ENCODE measurements around the gene OPTN. TPM values are rescaled to one million over a fixed set of nuclear protein-coding genes. Genes with fewer than 3 reads are reported as not detected.
"Not testable (repeated sequence)": the region's sequence is repeated elsewhere in the genome, so short reads cannot be mapped to it uniquely, and the experiment has no call there.

OPTN gene
- total RNA-seq, 2 experiments from 2014 or later = 107 to 113 TPM

DNA sequence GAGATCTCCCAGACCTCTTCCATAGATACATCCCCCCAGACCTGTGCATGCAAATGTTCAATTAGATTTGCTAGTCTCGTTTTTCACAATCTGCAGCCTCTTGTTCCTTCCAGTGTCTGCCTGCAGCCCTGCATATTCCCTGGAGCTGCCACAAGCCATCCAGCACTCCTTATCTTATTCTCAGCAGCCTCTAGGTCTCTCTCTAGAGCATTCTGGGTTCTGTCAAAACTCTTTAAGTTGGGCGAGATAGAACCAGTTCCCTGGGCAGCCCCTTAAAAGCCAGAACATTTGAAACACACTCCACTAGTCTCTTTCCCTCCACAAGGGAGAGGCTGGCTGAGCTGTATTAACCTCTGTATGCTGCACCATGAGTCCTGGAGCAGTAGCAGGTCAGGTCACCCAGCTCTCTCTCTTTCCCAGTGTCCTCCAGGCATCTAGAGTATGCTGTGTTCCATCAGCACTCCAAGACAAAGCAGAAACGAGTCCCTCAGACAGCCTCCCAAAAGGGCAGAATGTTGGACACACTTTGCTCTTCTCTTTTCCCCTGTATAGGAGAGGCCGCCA, 40.7 kb downstream of the OPTN start:
- Mint-ChIP-seq H3K27ac (no peak overlapping the region), H3K9me3 (peaks cover 15% of the 10 kb centered on the region), H3K4me3 (no peak overlapping the region), H3K36me3 (peaks cover 58% of the 10 kb centered on the region), H3K4me1 (ENCODE audit: low read depth) (no peaks in the 10 kb centered on the region), H3K27me3 (no peaks in the 10 kb centered on the region)
- ChIA-PET POLR2A (interaction anchor here (1.1 kb wide), 1 partner anchor 41 kb away, joined by 3 read pairs; the partner anchor contains the start of gene OPTN), CTCF (no interaction called here)
- intact Hi-C loops (cut with micrococcal nuclease) = no loop called here
- DNase-seq = no peak

GRCh38 chr10:13143766-13144165, 43.8 kb downstream of the OPTN start:
- ChIA-PET POLR2A (no interaction called here), CTCF (no interaction called here)
- H3K36me3 Mint-ChIP-seq = peaks cover 40% of the 10 kb centered on the region
- H3K27ac Mint-ChIP-seq = no peak overlapping the region
- no peak overlapping the region for H3K4me3 Mint-ChIP-seq
- intact Hi-C loops (cut with micrococcal nuclease) = no loop called here
- H3K9me3 Mint-ChIP-seq = peaks cover 36% of the 10 kb centered on the region
- no peaks in the 10 kb centered on the region for H3K4me1 Mint-ChIP-seq (ENCODE audit: low read depth)
- H3K27me3 Mint-ChIP-seq = no peaks in the 10 kb centered on the region
- no peak for DNase-seq

- H3K27ac Mint-ChIP-seq = no peak overlapping the region
- ChIA-PET CTCF (no interaction called here), POLR2A (no interaction called here)
- intact Hi-C loops (cut with micrococcal nuclease) = no loop called here
- DNase-seq = no peak
- H3K9me3 Mint-ChIP-seq = peaks cover 36% of the 10 kb centered on the region
- H3K27me3 Mint-ChIP-seq = no peaks in the 10 kb centered on the region
- no peaks in the 10 kb centered on the region for H3K4me1 Mint-ChIP-seq (ENCODE audit: low read depth)
- no peak overlapping the region for H3K4me3 Mint-ChIP-seq
- H3K36me3 Mint-ChIP-seq = peaks cover 34% of the 10 kb centered on the region
Observed at GRCh38 chr10:13144814-13145213, 44.9 kb downstream of the OPTN start.

DNA sequence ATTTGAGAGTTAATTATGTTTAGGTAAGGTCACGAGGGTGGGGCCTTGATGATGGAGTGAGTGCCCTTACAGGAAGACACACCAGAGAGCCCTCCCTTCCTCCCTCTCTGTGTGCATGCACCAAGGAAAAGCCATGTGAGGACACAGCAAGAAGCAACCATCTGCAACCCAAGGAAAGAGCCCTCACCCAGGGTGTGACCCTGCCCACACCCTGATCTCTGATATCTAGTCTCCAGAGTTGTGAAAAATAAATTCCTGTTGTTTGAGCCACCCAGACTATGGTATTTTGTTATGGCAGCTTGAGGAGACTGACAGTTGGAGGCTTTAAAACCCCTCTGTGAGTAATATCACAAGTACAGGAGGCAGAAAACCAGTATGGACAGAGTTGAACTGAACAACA, 46.4 kb downstream of the OPTN start:
- Mint-ChIP-seq H3K27me3 (no peaks in the 10 kb centered on the region), H3K27ac (no peak overlapping the region), H3K36me3 (peaks cover 22% of the 10 kb centered on the region), H3K4me1 (ENCODE audit: low read depth) (no peaks in the 10 kb centered on the region), H3K4me3 (no peak overlapping the region), H3K9me3 (peaks cover 44% of the 10 kb centered on the region)
- intact Hi-C loops (cut with micrococcal nuclease) = no loop called here
- DNase-seq = no peak
- CTCF ChIA-PET = no interaction called here
- POLR2A ChIA-PET = no interaction called here

DNA sequence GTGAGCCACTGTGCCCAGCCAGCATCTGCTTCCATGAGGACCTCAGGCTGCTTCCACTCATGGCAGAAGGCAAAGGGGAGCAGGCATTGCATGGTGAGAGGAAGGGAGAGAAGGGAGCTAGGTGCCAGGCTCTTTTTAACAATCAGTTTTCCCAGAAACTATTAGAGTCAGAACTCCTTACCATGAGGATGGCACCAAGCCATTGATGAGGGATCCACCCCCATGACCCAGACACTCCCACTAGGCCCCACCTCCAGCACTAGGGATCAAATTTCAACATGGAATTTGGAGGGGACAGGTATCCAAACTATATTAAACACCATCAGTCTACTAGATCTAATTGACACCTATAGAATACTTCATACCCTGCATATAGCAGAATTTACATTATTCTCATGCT, 47.2 kb downstream of the OPTN start:
- CTCF ChIA-PET = no interaction called here

GRCh38 chr10:13152296-13152695, 52.3 kb downstream of the OPTN start:
- intact Hi-C loops (cut with micrococcal nuclease) = no loop called here
- H3K27me3 Mint-ChIP-seq = no peaks in the 10 kb centered on the region
- ChIA-PET POLR2A (no interaction called here), CTCF (interaction anchor here (1.4 kb wide), 1 partner anchor 9 kb away, joined by 6 read pairs; the partner anchor contains the start of gene MCM10)
- no peak overlapping the region for H3K4me3 Mint-ChIP-seq
- H3K9me3 Mint-ChIP-seq = peaks cover 15% of the 10 kb centered on the region
- DNase-seq = no peak
- H3K27ac Mint-ChIP-seq = no peak overlapping the region
- H3K4me1 Mint-ChIP-seq (ENCODE audit: low read depth) = no peaks in the 10 kb centered on the region
- peaks cover 5% of the 10 kb centered on the region for H3K36me3 Mint-ChIP-seq

More for the DNA sequence above, 47.2 kb downstream of the OPTN start:
- Mint-ChIP-seq H3K4me1 (ENCODE audit: low read depth) (no peaks in the 10 kb centered on the region), H3K4me3 (no peak overlapping the region), H3K36me3 (peaks cover 21% of the 10 kb centered on the region), H3K27me3 (no peaks in the 10 kb centered on the region), H3K27ac (no peak overlapping the region), H3K9me3 (peaks cover 44% of the 10 kb centered on the region)
- DNase-seq = no peak
- POLR2A ChIA-PET = no interaction called here
- intact Hi-C loops (cut with micrococcal nuclease) = no loop called here

GRCh38 chr10:13155860-13156259, 55.9 kb downstream of the OPTN start:
- DNase-seq = not testable (repeated sequence)

GRCh38 chr10:13158401-13158800, 58.4 kb downstream of the OPTN start:
- ChIA-PET CTCF (interaction anchor here (1.0 kb wide), 1 partner anchor 143 kb away, joined by 4 read pairs; no protein-coding TSS in a partner anchor), POLR2A (no interaction called here)
- peaks cover 11% of the 10 kb centered on the region for H3K36me3 Mint-ChIP-seq
- peaks cover 17% of the 10 kb centered on the region for H3K4me1 Mint-ChIP-seq (ENCODE audit: low read depth)
- intact Hi-C loops (cut with micrococcal nuclease) = no loop called here
- DNase-seq = no peak
- peak overlapping the region; percentile 37 for H3K4me3 Mint-ChIP-seq
- H3K9me3 Mint-ChIP-seq = no peaks in the 10 kb centered on the region
- no peaks in the 10 kb centered on the region for H3K27me3 Mint-ChIP-seq
- H3K27ac Mint-ChIP-seq = no peak overlapping the region

More at GRCh38 chr10:13155860-13156259, 55.9 kb downstream of the OPTN start:
- CTCF ChIA-PET; H3K36me3 Mint-ChIP-seq; H3K4me1 Mint-ChIP-seq (ENCODE audit: low read depth); H3K9me3 Mint-ChIP-seq; H3K27ac Mint-ChIP-seq; H3K4me3 Mint-ChIP-seq; H3K27me3 Mint-ChIP-seq; intact Hi-C loops (cut with micrococcal nuclease); POLR2A ChIA-PET: not testable (repeated sequence)

DNA sequence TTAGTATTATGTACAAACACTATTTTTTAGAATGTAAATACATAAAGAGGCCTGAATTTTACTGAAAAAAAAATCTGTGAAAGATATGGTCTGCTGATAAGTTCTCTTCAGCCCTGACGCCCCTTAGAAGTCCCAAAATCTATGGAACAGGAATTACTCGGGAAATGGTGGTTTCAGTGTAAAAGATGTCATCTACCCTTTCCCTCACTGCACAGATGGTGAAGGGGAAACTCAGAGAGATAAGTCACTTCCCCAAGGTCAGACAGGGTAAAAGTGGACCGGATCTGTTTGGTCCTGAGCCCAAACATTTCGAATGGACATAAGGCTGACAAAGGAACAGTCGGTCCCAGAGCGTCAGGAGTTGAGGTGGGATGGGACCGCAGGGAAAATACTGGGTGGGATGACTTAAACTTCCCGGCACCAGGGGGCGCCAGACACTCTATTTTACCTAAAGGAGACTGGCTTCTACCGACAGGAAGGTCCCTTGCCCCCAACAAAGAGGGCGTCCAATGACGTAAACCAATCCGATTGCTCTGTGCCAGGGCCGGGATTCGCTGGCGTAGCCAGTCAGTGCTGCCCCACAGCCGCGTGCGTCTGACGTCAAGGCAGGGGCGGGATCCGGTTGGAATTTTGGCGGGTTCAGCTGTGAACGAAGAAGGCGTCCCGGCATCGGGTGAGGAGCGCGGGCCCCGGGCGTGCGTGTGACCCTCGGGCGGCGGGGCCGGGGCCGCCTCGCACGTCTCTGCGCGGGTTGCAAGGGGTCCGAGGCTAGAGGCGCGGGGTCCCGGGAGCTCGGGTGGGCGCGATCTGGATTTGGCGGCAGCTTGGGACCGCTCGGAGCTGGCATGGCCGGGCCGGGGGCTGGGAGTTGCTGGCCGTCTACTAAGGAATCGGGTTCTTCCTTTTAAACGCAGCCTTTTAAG, 61.2 kb downstream of the OPTN start, which contains the start of gene MCM10:
MCM10 (plus strand) TSS at position 625 of the 923 bp plus-strand sequence. CDS start 2,645 bp downstream, outside the sequence.
- peak; percentile 99 for DNase-seq
- H3K4me1 Mint-ChIP-seq (ENCODE audit: low read depth) = peaks cover 28% of the 10 kb centered on the region
- H3K27me3 Mint-ChIP-seq = no peaks in the 10 kb centered on the region
- H3K4me3 Mint-ChIP-seq = peak within 1 kb of the TSS; percentile 85
- H3K27ac Mint-ChIP-seq = peak within 1 kb of the TSS; percentile 34
- POLR2A ChIA-PET = interaction anchor here (0.9 to 1.7 kb wide), 3 partner anchors 139 to 141 kb away, joined by 3 to 13 read pairs (median 7); partner anchors contain the start of gene PHYH
- peaks cover 23% of the 10 kb centered on the region for H3K36me3 Mint-ChIP-seq
- H3K9me3 Mint-ChIP-seq = no peaks in the 10 kb centered on the region
- CTCF ChIA-PET = interaction anchor here (0.6 to 3.2 kb wide), 21 partner anchors 8 to 376 kb away, joined by 3 to 55 read pairs (median 4); partner anchors contain the start of gene OPTN
- intact Hi-C loops (cut with micrococcal nuclease) = loop anchor here (1.0 kb wide), 5 partner anchors 62 to 425 kb away; partner anchors contain the start of genes PRPF18 and SEPHS1

DNA sequence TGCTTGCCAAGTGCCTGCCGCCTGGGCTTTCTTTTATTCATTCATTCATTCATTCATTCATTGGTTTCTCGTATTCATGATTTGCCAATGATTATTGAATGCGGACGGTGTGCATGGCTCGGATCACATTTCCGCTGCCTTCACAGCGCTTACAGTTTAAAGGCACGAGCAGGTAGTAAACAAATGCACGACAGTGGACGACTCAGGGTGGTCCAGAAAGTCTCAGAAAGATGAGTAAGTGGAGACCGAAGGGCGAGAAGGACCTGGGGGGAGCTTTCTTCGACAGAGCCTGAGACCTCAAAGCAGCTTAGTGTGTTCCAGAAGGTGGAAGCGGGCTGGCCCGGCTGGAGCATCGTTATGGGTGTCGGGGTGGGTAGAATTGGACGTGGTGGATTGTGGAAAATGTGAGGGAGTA, 61.9 kb downstream of the OPTN start:
- Mint-ChIP-seq H3K4me3 (peak overlapping the region; percentile 85), H3K4me1 (ENCODE audit: low read depth) (peaks cover 28% of the 10 kb centered on the region), H3K27me3 (no peaks in the 10 kb centered on the region), H3K9me3 (no peaks in the 10 kb centered on the region), H3K27ac (peak overlapping the region; percentile 9), H3K36me3 (peaks cover 26% of the 10 kb centered on the region)
- ChIA-PET CTCF (interaction anchor here (0.6 to 3.2 kb wide), 17 partner anchors 9 to 278 kb away, joined by 3 to 55 read pairs (median 4); partner anchors contain the start of gene OPTN), POLR2A (interaction anchor here (1.4 to 1.7 kb wide), 2 partner anchors 139 to 140 kb away, joined by 7 to 13 read pairs; partner anchors contain the start of gene PHYH)
- peak; percentile 41 for DNase-seq
- intact Hi-C loops (cut with micrococcal nuclease) = loop anchor here (1.0 kb wide), 5 partner anchors 63 to 424 kb away; partner anchors contain the start of genes PRPF18 and SEPHS1

- Mint-ChIP-seq H3K4me3 (no peak overlapping the region), H3K27ac (no peak overlapping the region), H3K27me3 (no peaks in the 10 kb centered on the region), H3K4me1 (ENCODE audit: low read depth) (peaks cover 28% of the 10 kb centered on the region), H3K36me3 (peaks cover 38% of the 10 kb centered on the region), H3K9me3 (no peaks in the 10 kb centered on the region)
- POLR2A ChIA-PET = interaction anchor here (0.9 kb wide), 1 partner anchor 139 kb away, joined by 3 read pairs; no protein-coding TSS in a partner anchor
- DNase-seq = no peak
- CTCF ChIA-PET = interaction anchor here (0.9 to 1.3 kb wide), 3 partner anchors 14 to 209 kb away, joined by 3 to 4 read pairs (median 4); no protein-coding TSS in a partner anchor
- intact Hi-C loops (cut with micrococcal nuclease) = no loop called here
Observed at GRCh38 chr10:13163859-13164258, 63.9 kb downstream of the OPTN start.

DNA sequence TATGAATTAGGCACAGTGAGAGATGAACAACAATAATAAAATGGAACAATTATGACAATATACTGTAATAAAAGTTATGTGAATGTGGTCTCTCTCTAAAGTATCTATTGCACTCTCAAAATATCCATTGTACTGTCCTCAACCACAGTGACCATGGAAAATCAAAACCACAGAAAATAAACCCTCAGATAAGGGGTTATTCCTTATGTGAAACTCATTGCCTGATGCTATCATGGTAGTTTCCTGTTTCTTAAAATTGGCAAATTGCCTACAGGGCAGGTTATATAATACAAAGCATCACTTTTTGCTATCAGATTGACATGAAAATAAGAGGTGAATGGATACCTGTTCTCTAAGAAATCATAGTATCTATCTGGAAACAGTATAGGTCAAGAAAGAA, 65.2 kb downstream of the OPTN start:
- intact Hi-C loops (cut with micrococcal nuclease) = no loop called here
- POLR2A ChIA-PET = no interaction called here
- CTCF ChIA-PET = no interaction called here

More for the DNA sequence above, 65.2 kb downstream of the OPTN start:
- Mint-ChIP-seq H3K4me1 (ENCODE audit: low read depth) (peaks cover 28% of the 10 kb centered on the region), H3K9me3 (no peaks in the 10 kb centered on the region), H3K27me3 (no peaks in the 10 kb centered on the region), H3K4me3 (no peak overlapping the region), H3K36me3 (peaks cover 42% of the 10 kb centered on the region), H3K27ac (no peak overlapping the region)
- no peak for DNase-seq
